ENCODE data around the gene AFAP1.

GRCh38 chr4:7922466-7922865 lies 17.2 kb downstream of the AFAP1 start:
- TF ChIP-seq POLR2A (IDR thresholded peaks at IDR 0.05; ENCODE audit: low read depth, low read length) (no peak), TAF1 (IDR thresholded peaks at IDR 0.05; ENCODE audit: borderline replicate concordance, low read depth, low read length) (no peak)
